HFFc6 (cell line): Measurements from ENCODE around the gene TRIM38. TPM values are rescaled to one million over a fixed set of nuclear protein-coding genes. Genes with fewer than 3 reads are reported as not detected.

ENCODE experiments used
- DNase-seq: peaks from one replicate; pipeline ENCODE4 v3.0.0-alpha.2; 2018
- H3K27ac Mint-ChIP-seq: 2 replicates; pipeline ENCODE4 v1.8.0; 2020; ENCODE audit warnings: mild to moderate bottlenecking, mixed read lengths
- H3K27me3 Mint-ChIP-seq: 2 replicates; pipeline ENCODE4 v1.8.0; 2021; ENCODE audit warnings: mild to moderate bottlenecking, moderate library complexity, mixed read lengths; ENCODE audit not compliant: insufficient read depth
- H3K36me3 Mint-ChIP-seq: 2 replicates; pipeline ENCODE4 v1.8.0; 2021; ENCODE audit warnings: low read depth, mixed read lengths
- H3K4me1 Mint-ChIP-seq: 2 replicates; pipeline ENCODE4 v1.8.0; 2020; ENCODE audit warnings: low read depth, mixed read lengths
- H3K4me3 Mint-ChIP-seq: 2 replicates; pipeline ENCODE4 v1.8.0; 2020; ENCODE audit warnings: mild to moderate bottlenecking, moderate library complexity, mixed read lengths
- H3K9me3 Mint-ChIP-seq: 2 replicates; pipeline ENCODE4 v1.8.0; 2020; ENCODE audit warnings: mild to moderate bottlenecking, mixed read lengths
- CTCF ChIP-seq: fragments of 200-600 bp; sonication (generic); IDR thresholded peaks from 2 replicates; pipeline ENCODE4 v1.5.0; 2021; ENCODE audit warnings: antibody characterized with exemption, mild to moderate bottlenecking
- total RNA-seq, 6 experiments: library from RNA; stranded (reverse); fragmentation: NEBNext Ultra II Directional; extraction: Animal tissue kit (Norgen Biotek cat#: 25700); gene quantifications; 2 replicates in 1 of 6; 3 replicates in 5 of 6; pipeline ENCODE4 v1.2.3, GENCODE V29; 2021

TRIM38 gene
- total RNA-seq, 6 experiments from 2014 or later, result 5.4 to 7.5 (median 6.8) TPM

GRCh38 chr6:25951296-25952032 is 11.1 kb upstream of the TRIM38 start:
- Mint-ChIP-seq H3K27me3 (peaks cover 14% of the 10 kb centered on the region), H3K4me3 (no peak overlapping the region), H3K9me3 (no peaks in the 10 kb centered on the region), H3K27ac (no peak overlapping the region), H3K36me3 (no peaks in the 10 kb centered on the region), H3K4me1 (no peaks in the 10 kb centered on the region; the same call in 1 of the 2 replicates)
- TF ChIP-seq CTCF, result no peak
- DNase-seq, result no peak

- TF ChIP-seq CTCF, result no peak
These were observed 10.1 kb upstream of the TRIM38 start for GRCh38 chr6:25952535-25952934.

GRCh38 chr6:25953733-25954132 is 8.9 kb upstream of the TRIM38 start:
- H3K36me3 Mint-ChIP-seq, result peaks cover 7% of the 10 kb centered on the region; the same call in 1 of the 2 replicates
- peaks cover 7% of the 10 kb centered on the region for H3K4me1 Mint-ChIP-seq
- peaks cover 14% of the 10 kb centered on the region for H3K27me3 Mint-ChIP-seq
- TF ChIP-seq CTCF, result no peak
- no peak overlapping the region for H3K27ac Mint-ChIP-seq
- no peak overlapping the region for H3K4me3 Mint-ChIP-seq
- no peak for DNase-seq
- no peaks in the 10 kb centered on the region for H3K9me3 Mint-ChIP-seq

More at GRCh38 chr6:25952535-25952934, 10.1 kb upstream of the TRIM38 start:
- no peak overlapping the region for H3K27ac Mint-ChIP-seq
- no peak for DNase-seq
- no peaks in the 10 kb centered on the region for H3K9me3 Mint-ChIP-seq
- H3K36me3 Mint-ChIP-seq, result no peaks in the 10 kb centered on the region
- H3K27me3 Mint-ChIP-seq, result peaks cover 14% of the 10 kb centered on the region
- no peaks in the 10 kb centered on the region for H3K4me1 Mint-ChIP-seq
- H3K4me3 Mint-ChIP-seq, result no peak overlapping the region

DNA sequence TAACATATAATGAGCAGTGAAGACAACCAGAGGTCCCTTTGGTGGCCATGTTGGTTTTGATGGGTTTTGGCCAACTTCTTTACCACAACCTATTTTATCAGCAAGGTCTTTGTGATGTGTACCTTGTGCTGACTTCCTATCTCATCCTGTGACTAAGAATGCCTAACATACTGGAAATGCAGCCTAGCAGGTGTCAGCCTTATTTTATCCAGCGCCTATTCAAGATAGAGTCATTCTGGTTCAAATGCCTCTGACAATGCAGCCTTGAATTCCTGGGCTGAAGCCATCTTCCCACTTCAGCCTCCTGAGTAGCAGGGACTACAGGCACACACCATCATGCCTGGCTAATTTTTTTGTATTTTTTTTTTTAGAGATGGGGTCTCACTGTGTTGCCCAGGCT is 7.8 kb upstream of the TRIM38 start:
- Mint-ChIP-seq H3K9me3 (no peaks in the 10 kb centered on the region), H3K4me1 (peaks cover 18% of the 10 kb centered on the region), H3K27me3 (peaks cover 14% of the 10 kb centered on the region), H3K27ac (no peak overlapping the region), H3K36me3 (peaks cover 12% of the 10 kb centered on the region), H3K4me3 (no peak overlapping the region)
- DNase-seq, result no peak
- no peak for TF ChIP-seq CTCF

GRCh38 chr6:25956226-25956625 is 6.4 kb upstream of the TRIM38 start:
- peaks cover 11% of the 10 kb centered on the region for H3K27me3 Mint-ChIP-seq
- no peak for TF ChIP-seq CTCF
- peaks cover 12% of the 10 kb centered on the region for H3K36me3 Mint-ChIP-seq
- DNase-seq, result no peak
- H3K4me3 Mint-ChIP-seq, result no peak overlapping the region
- H3K4me1 Mint-ChIP-seq, result peaks cover 32% of the 10 kb centered on the region
- H3K27ac Mint-ChIP-seq, result no peak overlapping the region
- no peaks in the 10 kb centered on the region for H3K9me3 Mint-ChIP-seq
